Thoracic aorta (tissue), 2 donors: ENCODE results near the gene NUAK1. TPM values are rescaled to one million over a fixed set of nuclear protein-coding genes. Genes with fewer than 3 reads are reported as not detected.

ENCODE experiments used
- ATAC-seq: fragments of 150-250 bp; one replicate; pipeline ENCODE4 v1.8.0; 2017; ENCODE audit warnings: low read depth; ENCODE audit not compliant: insufficient number of reproducible peaks, low FRiP score
- DNase-seq: peaks from one replicate; pipeline ENCODE4 v3.0.0-alpha.2; 2020; ENCODE audit warnings: low spot score
- H3K27ac ChIP-seq, 2 donors: fragments of 200-600 bp; sonication (generic); 1 replicate in 1 of 2; 2 replicates in 1 of 2; pipeline ENCODE4 v1.5.1; 2016; ENCODE audit warnings: mild to moderate bottlenecking in 2 of 2, moderate library complexity in 2 of 2
- H3K27me3 ChIP-seq: fragments of 200-600 bp; sonication (generic); replicated peaks from 2 replicates; pipeline ENCODE4 v1.6.0; 2016; ENCODE audit warnings: mild to moderate bottlenecking; ENCODE audit not compliant: insufficient read depth
- H3K36me3 ChIP-seq: fragments of 200-600 bp; sonication (generic); one replicate; pipeline ENCODE4 v1.5.1; 2016
- H3K4me1 ChIP-seq, 2 donors: fragments of 200-600 bp; sonication (generic); 1 replicate in 1 of 2; 2 replicates in 1 of 2; pipeline versions ENCODE4 v1.5.1 to v1.6.0; 2016; ENCODE audit warnings: low read depth in 2 of 2, mild to moderate bottlenecking in 1 of 2; ENCODE audit not compliant: control insufficient read depth in 1 of 2
- H3K4me3 ChIP-seq: fragments of 200-600 bp; sonication (generic); 2 replicates; pipeline ENCODE4 v1.5.1; 2016; ENCODE audit warnings: mild to moderate bottlenecking
- H3K9me3 ChIP-seq: fragments of 200-600 bp; sonication (generic); 2 replicates; pipeline ENCODE4 v1.5.1; 2016
- total RNA-seq, 2 donors: library from RNA; depleted of rRNA; stranded (reverse); fragments of >200 nt; gene quantifications; one replicate each; pipeline versions ENCODE4 v1.1.0 to v1.2.3, GENCODE V29; 2016
- TF ChIP-seq, protein P1 (sequence below): fragments of 200-600 bp; sonication (generic); IDR thresholded peaks from one replicate; pipeline ENCODE4 v1.5.1; 2019; ENCODE audit warnings: antibody characterized with exemption

The NUAK1 gene
- total RNA-seq, 2 donors from 2014 or later: 20.0 to 31.4 TPM

DNA sequence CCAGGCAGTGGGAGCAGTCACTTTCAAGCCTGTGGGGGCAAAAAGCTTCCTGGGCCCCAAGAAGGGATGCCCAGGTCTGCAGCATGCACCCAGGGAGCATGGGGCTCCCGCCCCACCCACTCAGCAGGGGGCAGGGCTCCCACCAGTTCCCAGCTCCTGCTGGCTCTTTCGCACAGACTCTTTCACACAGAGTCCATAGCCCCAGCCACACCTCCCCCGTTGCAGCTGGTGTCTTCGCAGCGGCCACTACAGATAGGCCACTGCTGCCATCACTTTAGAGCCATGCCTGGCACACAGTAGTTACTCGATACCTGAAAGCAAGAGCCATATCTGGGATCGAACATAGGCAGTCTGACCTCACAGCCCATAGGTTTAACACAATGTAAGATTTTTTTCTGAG is 98.2 kb downstream of the NUAK1 start:
- no peak for ATAC-seq

DNA sequence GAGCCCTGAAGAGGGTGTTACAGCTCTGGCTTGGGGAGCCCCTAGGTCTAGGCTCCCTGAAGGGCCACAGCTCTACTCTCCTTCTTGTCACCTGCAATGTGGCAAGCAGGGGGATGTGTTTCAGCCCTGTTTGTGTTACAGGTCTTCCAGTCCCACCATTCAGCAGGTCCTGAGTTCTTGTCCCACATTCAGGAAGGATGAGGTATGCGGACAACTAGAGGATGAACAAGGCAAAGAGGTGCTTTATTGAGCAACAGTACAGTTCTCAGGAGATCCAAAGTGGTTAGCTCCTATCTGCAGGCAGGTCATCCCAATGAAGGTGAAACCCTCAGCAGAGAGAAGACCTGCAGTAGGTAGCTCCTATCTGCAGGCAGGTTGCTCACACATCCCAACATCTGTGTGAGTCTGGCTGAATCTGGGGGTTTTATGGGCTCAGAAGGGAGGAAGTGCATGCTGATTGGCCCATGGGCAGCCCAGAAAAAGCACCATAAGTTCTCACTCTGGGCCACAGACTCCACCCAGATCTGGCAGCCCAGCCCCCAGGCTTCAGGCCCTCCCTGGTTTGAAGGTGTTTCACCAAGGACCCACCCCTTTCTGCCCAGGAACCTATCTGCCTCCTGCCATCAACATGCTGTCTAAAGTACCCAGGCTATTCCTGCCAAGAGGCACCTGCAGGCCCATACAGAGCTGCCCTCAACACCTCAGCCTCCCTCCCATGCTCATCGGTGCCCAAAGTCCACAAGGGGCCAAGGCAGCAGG is 98.9 kb downstream of the NUAK1 start:
- Histone ChIP-seq H3K4me3 (no peak overlapping the region), H3K36me3 (no peaks in the 10 kb centered on the region), H3K27me3 (no peaks in the 10 kb centered on the region), H3K4me1 (no peaks in the 10 kb centered on the region), H3K9me3 (no peaks in the 10 kb centered on the region), H3K27ac (no peak overlapping the region)
- TF ChIP-seq, protein P1, sequence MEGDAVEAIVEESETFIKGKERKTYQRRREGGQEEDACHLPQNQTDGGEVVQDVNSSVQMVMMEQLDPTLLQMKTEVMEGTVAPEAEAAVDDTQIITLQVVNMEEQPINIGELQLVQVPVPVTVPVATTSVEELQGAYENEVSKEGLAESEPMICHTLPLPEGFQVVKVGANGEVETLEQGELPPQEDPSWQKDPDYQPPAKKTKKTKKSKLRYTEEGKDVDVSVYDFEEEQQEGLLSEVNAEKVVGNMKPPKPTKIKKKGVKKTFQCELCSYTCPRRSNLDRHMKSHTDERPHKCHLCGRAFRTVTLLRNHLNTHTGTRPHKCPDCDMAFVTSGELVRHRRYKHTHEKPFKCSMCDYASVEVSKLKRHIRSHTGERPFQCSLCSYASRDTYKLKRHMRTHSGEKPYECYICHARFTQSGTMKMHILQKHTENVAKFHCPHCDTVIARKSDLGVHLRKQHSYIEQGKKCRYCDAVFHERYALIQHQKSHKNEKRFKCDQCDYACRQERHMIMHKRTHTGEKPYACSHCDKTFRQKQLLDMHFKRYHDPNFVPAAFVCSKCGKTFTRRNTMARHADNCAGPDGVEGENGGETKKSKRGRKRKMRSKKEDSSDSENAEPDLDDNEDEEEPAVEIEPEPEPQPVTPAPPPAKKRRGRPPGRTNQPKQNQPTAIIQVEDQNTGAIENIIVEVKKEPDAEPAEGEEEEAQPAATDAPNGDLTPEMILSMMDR: no peak
- DNase-seq: no peak
- ATAC-seq: no peak

More for the DNA sequence above, 98.2 kb downstream of the NUAK1 start:
- H3K27ac ChIP-seq: no peak overlapping the region
- H3K36me3 ChIP-seq: no peaks in the 10 kb centered on the region
- no peaks in the 10 kb centered on the region for H3K4me1 ChIP-seq
- no peaks in the 10 kb centered on the region for H3K9me3 ChIP-seq
- DNase-seq: no peak
- H3K4me3 ChIP-seq: no peak overlapping the region
- TF ChIP-seq, protein P1: no peak
- no peaks in the 10 kb centered on the region for H3K27me3 ChIP-seq

DNA sequence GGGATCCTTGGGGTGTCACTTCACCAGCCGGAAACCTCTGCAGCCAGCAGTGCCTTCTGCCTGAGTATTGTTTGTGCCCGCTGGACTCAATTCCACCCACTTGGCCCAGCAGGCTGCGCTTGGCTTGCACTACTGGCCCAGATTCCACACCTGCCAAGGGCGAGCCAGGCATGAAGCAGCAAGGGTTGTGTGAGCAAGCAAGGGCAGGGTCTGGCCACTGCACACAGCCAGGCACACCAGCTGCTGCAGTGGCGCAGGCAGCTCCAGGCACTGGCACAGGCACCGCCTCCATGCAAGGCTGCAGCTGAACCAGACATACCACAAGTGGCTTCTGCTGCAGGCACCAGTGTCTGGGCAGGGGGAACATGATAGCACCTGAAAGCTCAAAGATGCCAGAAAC is 99.5 kb downstream of the NUAK1 start:
- H3K9me3 ChIP-seq: no peaks in the 10 kb centered on the region
- H3K4me3 ChIP-seq: no peak overlapping the region
- H3K36me3 ChIP-seq: no peaks in the 10 kb centered on the region
- TF ChIP-seq, protein P1: no peak
- H3K4me1 ChIP-seq: no peaks in the 10 kb centered on the region
- DNase-seq (no peak), ATAC-seq (no peak)
- no peaks in the 10 kb centered on the region for H3K27me3 ChIP-seq
- H3K27ac ChIP-seq: no peak overlapping the region

DNA sequence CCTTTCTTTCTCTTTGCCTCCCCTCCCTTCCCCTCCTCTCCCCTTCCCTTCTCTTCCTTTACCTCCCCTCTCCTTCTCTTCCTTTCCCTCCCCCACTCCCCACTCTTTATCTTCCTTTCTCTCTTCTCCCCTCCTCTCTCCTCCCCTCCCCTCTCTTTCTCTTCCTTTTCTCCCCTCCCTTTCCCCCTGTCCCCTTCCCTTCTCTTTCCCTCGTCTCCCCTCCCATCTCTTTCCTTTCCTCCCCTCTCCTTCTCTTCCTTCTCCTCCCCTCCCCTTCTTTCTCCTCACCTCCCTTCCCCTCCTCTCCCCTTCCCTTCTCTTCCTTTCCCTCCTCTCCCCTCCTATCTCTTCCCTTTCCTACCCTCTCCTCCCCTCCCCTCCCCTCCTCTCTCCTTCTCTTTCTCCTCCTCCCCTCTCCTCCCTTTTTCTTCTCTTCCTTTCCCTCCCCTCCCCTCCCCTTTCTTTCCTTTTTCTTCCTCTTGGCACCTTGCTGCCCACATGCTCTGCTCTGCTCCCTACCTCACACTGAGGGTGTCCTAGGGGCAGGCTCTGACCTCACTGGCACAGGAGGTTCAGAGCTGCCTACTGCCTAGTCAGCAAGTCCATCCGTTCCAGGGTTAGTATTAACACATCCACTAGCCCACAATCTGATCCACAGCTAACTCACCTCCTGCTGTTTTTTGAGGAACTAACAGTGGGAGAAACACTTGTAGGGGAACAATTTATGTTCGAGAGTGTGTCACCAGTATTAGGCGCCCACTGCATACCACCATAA is 101.0 kb downstream of the NUAK1 start:
- Histone ChIP-seq H3K36me3 (no peaks in the 10 kb centered on the region), H3K4me1 (no peaks in the 10 kb centered on the region), H3K9me3 (no peaks in the 10 kb centered on the region), H3K27ac (no peak overlapping the region), H3K27me3 (no peaks in the 10 kb centered on the region), H3K4me3 (no peak overlapping the region)
- TF ChIP-seq, protein P1: no peak
- ATAC-seq (no peak), DNase-seq (no peak)

DNA sequence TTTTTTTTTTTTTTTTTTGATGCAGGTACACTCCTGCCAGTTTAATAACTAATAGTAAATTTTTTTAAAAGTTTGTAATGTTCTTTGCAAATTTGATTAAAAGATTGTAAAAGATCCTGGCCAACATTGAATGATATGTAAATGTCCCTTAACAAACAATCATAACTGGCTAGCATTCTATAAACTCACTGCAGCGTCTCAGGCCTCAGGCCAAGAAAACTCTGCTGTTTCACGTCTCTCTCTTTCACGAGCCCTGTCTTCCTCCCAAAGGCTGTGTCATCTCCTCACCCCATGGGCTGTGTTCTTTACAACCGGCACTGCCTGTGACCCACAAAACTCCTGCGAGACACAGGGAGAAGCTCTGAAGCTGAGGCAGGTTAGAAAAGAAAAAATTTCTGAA is 103.3 kb downstream of the NUAK1 start:
- Histone ChIP-seq H3K27ac (no peak overlapping the region), H3K4me3 (no peak overlapping the region), H3K27me3 (no peaks in the 10 kb centered on the region), H3K9me3 (no peaks in the 10 kb centered on the region), H3K4me1 (peaks cover 5 to 6% of the 10 kb centered on the region in 2 donors), H3K36me3 (no peaks in the 10 kb centered on the region)
- ATAC-seq (no peak), DNase-seq (no peak)
- TF ChIP-seq, protein P1: no peak
